ENCODE results near the gene C1orf141.
"Not testable (repeated sequence)": the region's sequence is repeated elsewhere in the genome, so short reads cannot be mapped to it uniquely, and the experiment has no call there.

GRCh38 chr1:67067655-67068054, 67.1 kb downstream of the C1orf141 start:
- TF ChIP-seq, protein P1, sequence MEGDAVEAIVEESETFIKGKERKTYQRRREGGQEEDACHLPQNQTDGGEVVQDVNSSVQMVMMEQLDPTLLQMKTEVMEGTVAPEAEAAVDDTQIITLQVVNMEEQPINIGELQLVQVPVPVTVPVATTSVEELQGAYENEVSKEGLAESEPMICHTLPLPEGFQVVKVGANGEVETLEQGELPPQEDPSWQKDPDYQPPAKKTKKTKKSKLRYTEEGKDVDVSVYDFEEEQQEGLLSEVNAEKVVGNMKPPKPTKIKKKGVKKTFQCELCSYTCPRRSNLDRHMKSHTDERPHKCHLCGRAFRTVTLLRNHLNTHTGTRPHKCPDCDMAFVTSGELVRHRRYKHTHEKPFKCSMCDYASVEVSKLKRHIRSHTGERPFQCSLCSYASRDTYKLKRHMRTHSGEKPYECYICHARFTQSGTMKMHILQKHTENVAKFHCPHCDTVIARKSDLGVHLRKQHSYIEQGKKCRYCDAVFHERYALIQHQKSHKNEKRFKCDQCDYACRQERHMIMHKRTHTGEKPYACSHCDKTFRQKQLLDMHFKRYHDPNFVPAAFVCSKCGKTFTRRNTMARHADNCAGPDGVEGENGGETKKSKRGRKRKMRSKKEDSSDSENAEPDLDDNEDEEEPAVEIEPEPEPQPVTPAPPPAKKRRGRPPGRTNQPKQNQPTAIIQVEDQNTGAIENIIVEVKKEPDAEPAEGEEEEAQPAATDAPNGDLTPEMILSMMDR (IDR thresholded peaks at IDR 0.05; ENCODE audit: low read length), result not testable (repeated sequence)
- not testable (repeated sequence) for TF ChIP-seq EZH2 (optimal IDR thresholded peaks at IDR 0.05; ENCODE audit: low read depth, low read length)
